Natural killer cell (primary cell): ENCODE results near the gene KNG1. TPM values are rescaled to one million over a fixed set of nuclear protein-coding genes. Genes with fewer than 3 reads are reported as not detected.

ENCODE experiments used
- ATAC-seq, 3 donors: fragments of 150-1000 bp in 2 of 3; fragments of 200-7000 bp in 1 of 3; cut with Tn5 transposase; 1 replicate in 1 of 3; 2 replicates in 2 of 3; pipeline ENCODE4 v1.10.0; 2021; ENCODE audit warnings: mild to moderate bottlenecking in 2 of 3, moderate library complexity in 2 of 3
- DNase-seq, 2 donors: peaks; one replicate each; pipeline versions ENCODE4 v3.0.0 to v3.0.0-alpha.2; 2013 to 2021; ENCODE audit warnings: mixed read lengths in 1 of 2
- H3K27ac ChIP-seq: one replicate; pipeline ENCODE4 v1.5.1; 2013; ENCODE audit warnings: mild to moderate bottlenecking, low read length
- H3K27me3 ChIP-seq: one replicate; pipeline ENCODE4 v1.6.1; 2013; ENCODE audit warnings: low read length; ENCODE audit not compliant: control insufficient read depth, insufficient read depth
- H3K36me3 ChIP-seq: one replicate; pipeline ENCODE4 v1.6.1; 2013; ENCODE audit warnings: low read length; ENCODE audit not compliant: control insufficient read depth, insufficient read depth
- H3K4me1 ChIP-seq: one replicate; pipeline ENCODE4 v1.6.1; 2013; ENCODE audit warnings: low read length; ENCODE audit not compliant: control insufficient read depth, insufficient read depth
- H3K4me3 ChIP-seq: one replicate; pipeline ENCODE4 v1.5.1; 2013; ENCODE audit warnings: low read length
- H3K9me3 ChIP-seq: one replicate; pipeline ENCODE4 v1.6.1; 2013; ENCODE audit warnings: low read length; ENCODE audit not compliant: control insufficient read depth, insufficient read depth
- H3K27ac Mint-ChIP-seq, 2 donors: one replicate each; pipeline ENCODE4 v1.8.0; 2022; ENCODE audit warnings: mild to moderate bottlenecking in 2 of 2, mixed read lengths in 2 of 2, moderate library complexity in 1 of 2
- H3K27me3 Mint-ChIP-seq, 2 donors: one replicate each; pipeline ENCODE4 v1.8.0; 2022; ENCODE audit warnings: low read depth in 2 of 2, mixed read lengths in 2 of 2
- H3K36me3 Mint-ChIP-seq: one replicate; pipeline ENCODE4 v1.8.0; 2022; ENCODE audit warnings: mixed read lengths
- H3K4me1 Mint-ChIP-seq, 2 donors: one replicate each; pipeline ENCODE4 v1.8.0; 2022; ENCODE audit warnings: mixed read lengths in 2 of 2
- H3K4me3 Mint-ChIP-seq: one replicate; pipeline ENCODE4 v1.8.0; 2022; ENCODE audit warnings: mild to moderate bottlenecking, moderate library complexity, mixed read lengths
- H3K9me3 Mint-ChIP-seq, 2 donors: one replicate each; pipeline ENCODE4 v1.8.0; 2022; ENCODE audit warnings: mixed read lengths in 2 of 2
- CTCF ChIP-seq: fragments of 200-600 bp; IDR thresholded peaks from one replicate; pipeline ENCODE4 v1.8.0; 2022; ENCODE audit warnings: antibody characterized with exemption
- WGBS: methylation state at CpG from one replicate; pipeline ENCODE4 v1.1.7; 2013; ENCODE audit warnings: missing lambda C conversion rate; ENCODE audit not compliant: insufficient coverage; 5-methylcytosine and 5-hydroxymethylcytosine counted together
- intact Hi-C: fragments of 100-400 bp; cut with micrococcal nuclease; formaldehyde crosslinking; loops from one replicate; pipeline ENCODE4 v1.14.2; 2022
- total RNA-seq, 4 donors: library from RNA; stranded (reverse); fragments of 120-200 nt in 1 of 4; gene quantifications; one replicate each; pipeline versions ENCODE4 v1.2.3 to v1.2.4, GENCODE V29; 2013 to 2022

Gene KNG1
- total RNA-seq, 3 donors from 2014 or later (not counting 1 experiment from before 2014, with no cell fraction given) = not detected

DNA sequence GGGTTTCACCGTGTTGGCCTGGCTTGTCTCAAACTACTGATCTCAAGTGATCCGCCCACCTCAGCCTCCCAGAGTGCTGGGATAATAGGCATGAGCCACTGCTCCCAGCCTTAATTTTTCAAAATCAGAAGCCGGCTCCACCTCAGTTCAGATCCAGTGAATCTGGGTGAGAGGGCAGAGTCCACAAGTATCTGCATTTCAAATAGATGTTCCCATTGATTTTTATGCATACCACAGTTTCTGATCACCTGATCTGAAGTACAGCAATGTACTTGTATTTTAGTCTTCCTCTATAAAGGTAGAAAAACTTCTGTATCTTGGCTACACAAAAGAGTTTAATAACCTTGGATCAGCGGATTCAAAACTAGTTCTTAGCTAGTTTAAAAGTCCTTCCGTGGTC is 62.0 kb downstream of the KNG1 start:
- no peak for TF ChIP-seq CTCF
- Histone ChIP-seq H3K27ac (no peak overlapping the region), H3K4me1 (peaks cover 3% of the 10 kb centered on the region), H3K9me3 (no peaks in the 10 kb centered on the region), H3K36me3 (peaks cover under 1% of the 10 kb centered on the region), H3K27me3 (no peaks in the 10 kb centered on the region), H3K4me3 (no peak overlapping the region)
- Mint-ChIP-seq H3K4me3 (no peak overlapping the region), H3K4me1 (peaks cover 17% of the 10 kb centered on the region in 2 donors), H3K27me3 (no peaks in the 10 kb centered on the region), H3K27ac (no peak overlapping the region), H3K36me3 (peaks cover 11% of the 10 kb centered on the region), H3K9me3 (no peaks in the 10 kb centered on the region)
- DNase-seq (no peak), ATAC-seq (no peak)
- intact Hi-C loops = no loop called here
- WGBS = 93% methylated on average over 5 of the region's 5 CpGs

DNA sequence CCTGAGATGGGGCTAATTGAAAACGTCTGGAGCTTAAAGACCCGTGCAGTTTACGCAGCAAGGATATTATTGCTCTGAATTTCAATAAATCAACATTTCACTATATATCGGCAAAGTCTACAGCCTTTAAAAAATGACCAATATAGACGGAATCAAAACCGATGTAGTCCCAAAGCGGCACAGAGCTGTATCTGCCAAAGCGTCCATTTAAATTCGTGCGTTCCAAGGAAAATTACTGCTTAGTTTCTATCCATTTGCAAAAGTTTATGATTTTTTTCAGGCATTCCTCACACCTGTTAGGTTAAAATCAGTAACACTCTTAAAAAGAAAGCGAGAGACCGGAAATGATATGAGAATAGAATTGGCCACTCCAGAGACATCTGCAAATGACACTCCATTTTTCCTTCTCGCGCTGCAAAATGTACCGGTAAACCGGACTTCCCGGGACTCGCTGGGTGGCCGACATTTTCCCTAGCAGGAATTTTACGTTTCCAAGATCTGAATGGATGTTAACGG is 65.4 kb downstream of the KNG1 start:
- DNase-seq = no peak
- H3K9me3 Mint-ChIP-seq = no peaks in the 10 kb centered on the region

GRCh38 chr3:186783058-186783730 is 66.0 kb downstream of the KNG1 start, which contains the start of gene EIF4A2:
TSS of gene EIF4A2 (plus strand) at chr3:186783577. CDS start at chr3:186783611, 34 bp downstream.
- Mint-ChIP-seq H3K27ac (peak within 1 kb of the TSS; percentile 95 to 97), H3K27me3 (no peaks in the 10 kb centered on the region), H3K36me3 (peaks cover 45% of the 10 kb centered on the region), H3K4me1 (peaks cover 57% of the 10 kb centered on the region in 2 donors), H3K9me3 (no peaks in the 10 kb centered on the region), H3K4me3 (peak within 1 kb of the TSS; percentile 96)
- H3K4me3 ChIP-seq = peak within 1 kb of the TSS; percentile 79
- peak within 1 kb of the TSS; percentile 93 for H3K27ac ChIP-seq
- DNase-seq = peak; percentile 89 to 96
- no peaks in the 10 kb centered on the region for H3K27me3 ChIP-seq
- H3K9me3 ChIP-seq = no peaks in the 10 kb centered on the region
- peak; percentile 71 to 85 (median 77) for ATAC-seq
- TF ChIP-seq CTCF = no peak
- H3K36me3 ChIP-seq = peaks cover 40% of the 10 kb centered on the region
- intact Hi-C loops = loop anchor here (5.0 kb wide), 2 partner anchors 349 to 846 kb away; partner anchors contain the start of gene TRA2B
- under 1% methylated on average over 60 of the region's 60 CpGs for WGBS
- peaks cover 19% of the 10 kb centered on the region for H3K4me1 ChIP-seq

More for the DNA sequence above, 65.4 kb downstream of the KNG1 start:
- Histone ChIP-seq H3K27me3 (no peaks in the 10 kb centered on the region), H3K4me1 (peaks cover 19% of the 10 kb centered on the region), H3K4me3 (peak overlapping the region; percentile 79), H3K27ac (peak overlapping the region; percentile 93), H3K36me3 (peaks cover 34% of the 10 kb centered on the region), H3K9me3 (no peaks in the 10 kb centered on the region)
- no peak for TF ChIP-seq CTCF
- H3K4me3 Mint-ChIP-seq = peak overlapping the region; percentile 96
- intact Hi-C loops = loop anchor here (5.0 kb wide), 2 partner anchors 350 to 845 kb away; partner anchors contain the start of gene TRA2B
- H3K27ac Mint-ChIP-seq = peak overlapping the region; percentile 95 to 97
- H3K36me3 Mint-ChIP-seq = peaks cover 39% of the 10 kb centered on the region
- H3K27me3 Mint-ChIP-seq = no peaks in the 10 kb centered on the region
- ATAC-seq = peak; percentile 9 to 42 (median 16)
- peaks cover 51% of the 10 kb centered on the region in 2 donors for H3K4me1 Mint-ChIP-seq
- 10% methylated on average over 21 of the region's 21 CpGs for WGBS
